SHP77 (cell line): ENCODE measurements around the gene TRPV3.

Experiments
- DNase-seq, 2 experiments: peaks; one replicate each; lab custom pipeline; 2025; lab: John Stamatoyannopoulos, UW

Gene TRPV3

GRCh38 chr17:3546521-3546920, 11.1 kb downstream of the TRPV3 start:
- no peak for DNase-seq

- DNase-seq = no peak
These were observed 12.5 kb downstream of the TRPV3 start for GRCh38 chr17:3545151-3545550.

GRCh38 chr17:3544365-3544764, 13.2 kb downstream of the TRPV3 start:
- DNase-seq = no peak

- DNase-seq = no peak
These were observed 14.2 kb downstream of the TRPV3 start for GRCh38 chr17:3543453-3543852.

GRCh38 chr17:3542410-3543088, 15.1 kb downstream of the TRPV3 start:
- no peak for DNase-seq

- DNase-seq = no peak
These were observed 17.6 kb downstream of the TRPV3 start for GRCh38 chr17:3539881-3540540.

- DNase-seq = no peak
These were observed 20.9 kb downstream of the TRPV3 start for GRCh38 chr17:3536716-3537115.

- DNase-seq = peak; percentile 65 to 80
These were observed 22.2 kb downstream of the TRPV3 start for GRCh38 chr17:3535253-3535995.

GRCh38 chr17:3534881-3535252, 22.7 kb downstream of the TRPV3 start:
- no peak for DNase-seq

- DNase-seq = no peak
These were observed 23.9 kb downstream of the TRPV3 start for GRCh38 chr17:3533752-3534151.

GRCh38 chr17:3532859-3533142, 24.8 kb downstream of the TRPV3 start:
- DNase-seq = no peak

- no peak for DNase-seq
These were observed 25.3 kb downstream of the TRPV3 start for GRCh38 chr17:3532106-3532858.

- no peak for DNase-seq
These were observed 26.1 kb downstream of the TRPV3 start for GRCh38 chr17:3531266-3532101.

- DNase-seq = no peak
These were observed 27.5 kb downstream of the TRPV3 start for GRCh38 chr17:3529817-3530741.

- DNase-seq = no peak
These were observed 28.6 kb downstream of the TRPV3 start for GRCh38 chr17:3528880-3529511.

GRCh38 chr17:3528403-3528851, 29.2 kb downstream of the TRPV3 start:
- DNase-seq = no peak

GRCh38 chr17:3527896-3528295, 29.7 kb downstream of the TRPV3 start:
- no peak for DNase-seq

GRCh38 chr17:3527468-3527867, 30.1 kb downstream of the TRPV3 start:
- DNase-seq = no peak

- DNase-seq = no peak
These were observed 30.6 kb downstream of the TRPV3 start for GRCh38 chr17:3526971-3527370.

- no peak for DNase-seq
These were observed 31.1 kb downstream of the TRPV3 start for GRCh38 chr17:3526491-3526890.
